Measurements from ENCODE around the gene GNG4. TPM values are rescaled to one million over a fixed set of nuclear protein-coding genes. Genes with fewer than 3 reads are reported as not detected.
"Not testable (repeated sequence)": the region's sequence is repeated elsewhere in the genome, so short reads cannot be mapped to it uniquely, and the experiment has no call there.

The GNG4 gene
- total and polyA plus RNA-seq, 2 donors: 2.3 to 3.9 TPM

GRCh38 chr1:235625831-235626230 lies 23.8 kb downstream of the GNG4 start:
- no peaks in the 10 kb centered on the region for H3K4me1 ChIP-seq (ENCODE audit: insufficient read depth)
- DNase-seq (ENCODE audit: extremely low spot score): no peak
- H3K27ac ChIP-seq (ENCODE audit: low read depth): no peak overlapping the region
- H3K4me3 ChIP-seq (ENCODE audit: low read depth, low read length): no peak overlapping the region
- no peaks in the 10 kb centered on the region for H3K36me3 ChIP-seq (ENCODE audit: insufficient read depth)
- WGBS: 90% methylated on average over 4 of the region's 4 CpGs

DNA sequence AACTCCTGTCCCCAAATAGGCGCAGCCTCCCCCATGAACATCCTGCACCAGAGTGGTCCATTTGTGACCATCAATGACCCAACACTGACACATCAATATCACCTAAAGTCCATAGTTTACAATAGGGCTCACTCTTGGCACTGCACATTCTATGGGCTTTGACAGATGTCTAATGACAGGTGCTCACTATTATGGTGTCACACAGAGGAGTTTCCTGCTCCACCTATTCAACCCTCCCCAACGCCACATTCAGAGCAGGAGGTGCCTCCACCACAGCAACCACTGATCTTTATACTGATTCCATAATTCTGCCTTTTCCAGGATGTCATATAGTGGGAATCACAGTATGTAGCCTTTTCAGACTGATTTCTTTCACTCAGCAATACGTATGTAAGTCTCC lies 24.2 kb downstream of the GNG4 start:
- Histone ChIP-seq H3K4me3 (ENCODE audit: low read depth, low read length) (no peak overlapping the region), H3K4me1 (ENCODE audit: insufficient read depth) (no peaks in the 10 kb centered on the region), H3K27ac (ENCODE audit: low read depth) (no peak overlapping the region), H3K36me3 (ENCODE audit: insufficient read depth) (no peaks in the 10 kb centered on the region)
- DNase-seq (ENCODE audit: extremely low spot score): no peak
- 92% methylated on average over 3 of the region's 3 CpGs for WGBS

GRCh38 chr1:235624721-235625333 lies 24.8 kb downstream of the GNG4 start:
- no peak overlapping the region for H3K4me3 ChIP-seq (ENCODE audit: low read depth, low read length)
- no peak for DNase-seq (ENCODE audit: extremely low spot score)
- no peak overlapping the region for H3K27ac ChIP-seq (ENCODE audit: low read depth)
- no peaks in the 10 kb centered on the region for H3K36me3 ChIP-seq (ENCODE audit: insufficient read depth)
- 43% methylated on average over 8 of the region's 8 CpGs for WGBS
- H3K4me1 ChIP-seq (ENCODE audit: insufficient read depth): no peaks in the 10 kb centered on the region

GRCh38 chr1:235622936-235623779 lies 26.4 kb downstream of the GNG4 start:
- DNase-seq (ENCODE audit: extremely low spot score): no peak
- WGBS: 76% methylated on average over 18 of the region's 18 CpGs
- H3K4me1 ChIP-seq (ENCODE audit: insufficient read depth): no peaks in the 10 kb centered on the region

DNA sequence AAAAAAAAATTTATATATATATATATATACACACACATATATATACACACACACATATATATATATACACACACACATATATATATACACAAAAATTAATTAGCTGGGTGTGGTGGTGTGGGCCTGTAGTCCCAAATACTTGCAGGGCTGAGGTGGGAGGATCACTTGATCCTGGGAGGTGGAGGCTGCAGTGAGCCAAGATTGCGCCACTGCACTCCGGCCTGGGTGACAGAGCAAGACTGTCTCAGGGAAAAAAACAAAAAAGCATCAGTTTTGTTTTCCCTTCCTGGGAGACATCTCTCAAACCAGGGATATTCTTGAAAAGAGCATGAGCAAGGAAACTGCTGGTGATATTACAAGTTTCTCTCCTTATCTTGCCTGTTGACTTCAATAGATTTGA lies 30.4 kb downstream of the GNG4 start:
- WGBS: 77% methylated on average over 2 of the region's 2 CpGs
- DNase-seq (ENCODE audit: extremely low spot score); H3K36me3 ChIP-seq (ENCODE audit: insufficient read depth); H3K4me1 ChIP-seq (ENCODE audit: insufficient read depth); H3K27ac ChIP-seq (ENCODE audit: low read depth); H3K4me3 ChIP-seq (ENCODE audit: low read depth, low read length): not testable (repeated sequence)

More at GRCh38 chr1:235622936-235623779, 26.4 kb downstream of the GNG4 start:
- H3K4me3 ChIP-seq (ENCODE audit: low read depth, low read length): no peak overlapping the region
- no peaks in the 10 kb centered on the region for H3K36me3 ChIP-seq (ENCODE audit: insufficient read depth)
- H3K27ac ChIP-seq (ENCODE audit: low read depth): no peak overlapping the region

DNA sequence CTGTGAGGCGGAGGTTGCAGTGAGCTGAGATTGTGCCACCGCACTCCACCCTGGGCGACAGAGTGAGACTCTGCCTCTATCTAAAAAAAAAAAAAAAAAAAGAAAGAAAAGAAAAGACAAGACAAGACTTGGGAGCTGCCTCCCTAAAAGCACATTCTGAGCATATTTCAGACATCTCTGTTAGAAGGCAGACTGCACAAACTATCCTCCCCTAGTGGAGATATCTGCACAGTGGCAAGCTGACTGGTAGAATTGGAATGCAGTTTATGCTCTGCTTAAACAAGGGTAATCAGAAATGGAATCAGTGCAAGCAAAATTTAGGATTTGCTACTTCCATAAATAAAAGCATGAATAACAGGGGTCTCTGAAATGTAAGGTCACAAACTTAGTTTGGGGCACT lies 31.8 kb downstream of the GNG4 start:
- Histone ChIP-seq H3K36me3 (ENCODE audit: insufficient read depth) (no peaks in the 10 kb centered on the region), H3K27ac (ENCODE audit: low read depth) (no peak overlapping the region), H3K4me1 (ENCODE audit: insufficient read depth) (no peaks in the 10 kb centered on the region), H3K4me3 (ENCODE audit: low read depth, low read length) (no peak overlapping the region)
- WGBS: 83% methylated on average over 3 of the region's 3 CpGs
- no peak for DNase-seq (ENCODE audit: extremely low spot score)

DNA sequence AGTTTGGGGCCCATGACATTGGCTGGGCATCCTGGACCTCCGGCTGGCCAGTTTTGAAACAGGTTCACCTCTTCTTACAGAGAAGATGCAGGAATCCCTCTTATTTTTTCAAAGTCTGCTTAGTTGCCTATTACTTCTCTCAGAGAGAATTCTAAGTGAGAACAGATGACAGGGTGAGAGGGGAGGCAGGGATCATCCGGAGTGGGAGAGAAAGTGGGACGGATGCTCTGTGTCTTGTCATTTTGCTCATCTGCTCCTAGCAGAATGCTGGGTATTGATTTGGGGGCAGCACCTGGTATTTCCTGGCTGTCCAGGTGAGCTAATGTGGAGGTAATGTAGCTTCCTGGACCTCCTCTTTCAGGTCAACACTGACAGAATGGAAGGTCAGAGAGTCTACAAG lies 32.4 kb downstream of the GNG4 start:
- DNase-seq (ENCODE audit: extremely low spot score): no peak
- Histone ChIP-seq H3K4me3 (ENCODE audit: low read depth, low read length) (no peak overlapping the region), H3K36me3 (ENCODE audit: insufficient read depth) (no peaks in the 10 kb centered on the region), H3K4me1 (ENCODE audit: insufficient read depth) (no peaks in the 10 kb centered on the region), H3K27ac (ENCODE audit: low read depth) (no peak overlapping the region)
- WGBS: 83% methylated on average over 3 of the region's 3 CpGs

DNA sequence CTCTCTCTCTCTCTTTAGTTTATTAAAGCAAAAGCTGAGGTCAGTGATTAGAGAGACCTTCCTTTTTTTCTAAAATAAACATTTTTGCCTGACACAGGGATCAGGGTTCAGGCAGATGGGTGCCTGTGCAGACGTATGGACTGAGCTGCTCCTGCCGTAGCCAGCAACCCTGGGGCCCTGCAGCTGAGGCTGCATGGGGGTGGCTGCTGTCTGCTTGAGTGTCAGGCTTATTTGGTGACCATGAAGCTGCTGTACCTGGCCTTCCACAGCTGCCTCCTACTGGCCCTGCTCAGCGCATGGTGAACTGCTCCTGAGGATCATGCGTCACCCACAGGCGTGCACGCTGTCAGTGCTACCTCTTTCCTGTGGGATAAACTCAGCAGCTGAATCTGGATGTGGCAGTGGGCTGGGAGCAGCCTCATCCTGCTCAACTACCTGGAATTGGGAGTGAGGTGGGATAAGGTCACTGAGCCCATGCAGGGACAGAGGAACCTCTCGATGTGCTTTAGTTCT lies 35.1 kb downstream of the GNG4 start:
- WGBS: 84% methylated on average over 7 of the region's 7 CpGs

DNA sequence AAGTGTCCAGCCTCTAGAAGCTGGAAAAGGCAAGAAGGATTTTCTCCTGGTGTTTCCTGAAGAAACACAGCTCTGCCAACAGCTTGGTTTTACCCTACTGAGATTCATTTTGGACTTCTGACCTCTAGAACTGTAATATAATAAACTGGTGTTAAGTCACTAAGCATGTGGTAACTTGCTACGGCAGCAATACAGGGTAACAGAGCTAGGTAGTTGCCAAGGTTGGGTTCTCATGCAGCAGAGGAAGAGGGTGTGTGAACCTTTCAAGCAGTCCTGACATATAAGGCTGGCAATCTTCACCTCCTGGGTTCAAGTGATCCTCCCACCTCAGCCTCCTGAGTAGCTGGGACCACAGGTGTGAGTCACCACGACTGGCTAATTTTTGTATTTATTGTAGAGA lies 36.0 kb downstream of the GNG4 start:
- Histone ChIP-seq H3K27ac (ENCODE audit: low read depth) (no peak overlapping the region), H3K4me1 (ENCODE audit: insufficient read depth) (no peaks in the 10 kb centered on the region), H3K36me3 (ENCODE audit: insufficient read depth) (no peaks in the 10 kb centered on the region), H3K4me3 (ENCODE audit: low read depth, low read length) (no peak overlapping the region)
- WGBS: 68% methylated on average over 2 of the region's 2 CpGs
- DNase-seq (ENCODE audit: extremely low spot score): no peak

More for the DNA sequence above, 35.1 kb downstream of the GNG4 start:
- no peak for DNase-seq (ENCODE audit: extremely low spot score)
- Histone ChIP-seq H3K27ac (ENCODE audit: low read depth) (no peak overlapping the region), H3K4me1 (ENCODE audit: insufficient read depth) (no peaks in the 10 kb centered on the region), H3K4me3 (ENCODE audit: low read depth, low read length) (no peak overlapping the region), H3K36me3 (ENCODE audit: insufficient read depth) (no peaks in the 10 kb centered on the region)

- H3K4me1 ChIP-seq (ENCODE audit: insufficient read depth): no peaks in the 10 kb centered on the region
- H3K36me3 ChIP-seq (ENCODE audit: insufficient read depth): no peaks in the 10 kb centered on the region
- 73% methylated on average over 3 of the region's 3 CpGs for WGBS
- no peak overlapping the region for H3K27ac ChIP-seq (ENCODE audit: low read depth)
- no peak overlapping the region for H3K4me3 ChIP-seq (ENCODE audit: low read depth, low read length)
- DNase-seq (ENCODE audit: extremely low spot score): no peak
Measured at GRCh38 chr1:235612761-235613160, 36.8 kb downstream of the GNG4 start.

DNA sequence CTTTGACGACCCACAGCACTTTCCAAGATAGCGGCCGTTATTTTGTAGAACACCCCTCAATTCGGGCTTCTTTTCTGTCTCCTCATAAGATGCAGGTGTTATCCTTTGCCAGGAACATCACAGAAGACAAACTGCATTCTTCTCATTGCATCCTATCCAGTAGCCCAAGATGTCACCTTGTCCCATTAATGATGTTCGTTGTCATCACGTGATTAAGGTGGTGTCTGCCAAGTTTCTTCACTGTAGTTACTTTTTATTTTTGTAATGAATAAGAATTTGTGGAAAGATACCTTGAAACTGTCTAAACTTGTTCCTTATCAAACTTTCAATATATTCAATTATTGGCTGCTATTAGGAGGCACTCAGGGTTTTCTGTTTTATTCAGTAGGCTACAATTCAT lies 39.4 kb downstream of the GNG4 start:
- Histone ChIP-seq H3K4me3 (ENCODE audit: low read depth, low read length) (no peak overlapping the region), H3K27ac (ENCODE audit: low read depth) (no peak overlapping the region), H3K4me1 (ENCODE audit: insufficient read depth) (no peaks in the 10 kb centered on the region), H3K36me3 (ENCODE audit: insufficient read depth) (no peaks in the 10 kb centered on the region)
- 85% methylated on average over 6 of the region's 6 CpGs for WGBS
- DNase-seq (ENCODE audit: extremely low spot score): no peak

DNA sequence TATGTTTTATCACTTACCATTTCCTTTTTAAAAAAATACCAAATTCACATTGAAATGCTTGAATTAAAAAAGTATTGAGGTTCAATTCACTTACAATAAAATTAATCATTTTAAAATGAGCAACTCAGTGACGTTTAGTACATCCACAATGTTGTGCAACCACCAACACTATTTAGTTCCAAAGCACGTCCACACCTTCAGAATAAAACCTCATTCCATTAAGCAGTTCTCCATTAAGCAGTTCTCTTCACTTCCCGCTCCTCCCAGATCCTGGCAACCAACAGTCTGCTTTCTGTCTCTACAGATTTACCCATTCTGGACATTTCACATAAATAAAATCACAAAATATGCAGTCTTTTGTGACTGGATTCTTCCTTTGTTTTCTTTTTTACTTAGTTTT lies 41.3 kb downstream of the GNG4 start:
- Histone ChIP-seq H3K36me3 (ENCODE audit: insufficient read depth) (no peaks in the 10 kb centered on the region), H3K27ac (ENCODE audit: low read depth) (no peak overlapping the region), H3K4me3 (ENCODE audit: low read depth, low read length) (no peak overlapping the region), H3K4me1 (ENCODE audit: insufficient read depth) (no peaks in the 10 kb centered on the region)
- DNase-seq (ENCODE audit: extremely low spot score): no peak
- 54% methylated on average over 3 of the region's 3 CpGs for WGBS

GRCh38 chr1:235607284-235607683 lies 42.3 kb downstream of the GNG4 start:
- no peaks in the 10 kb centered on the region for H3K36me3 ChIP-seq (ENCODE audit: insufficient read depth)
- H3K4me3 ChIP-seq (ENCODE audit: low read depth, low read length): no peak overlapping the region
- 93% methylated on average over 11 of the region's 11 CpGs for WGBS

DNA sequence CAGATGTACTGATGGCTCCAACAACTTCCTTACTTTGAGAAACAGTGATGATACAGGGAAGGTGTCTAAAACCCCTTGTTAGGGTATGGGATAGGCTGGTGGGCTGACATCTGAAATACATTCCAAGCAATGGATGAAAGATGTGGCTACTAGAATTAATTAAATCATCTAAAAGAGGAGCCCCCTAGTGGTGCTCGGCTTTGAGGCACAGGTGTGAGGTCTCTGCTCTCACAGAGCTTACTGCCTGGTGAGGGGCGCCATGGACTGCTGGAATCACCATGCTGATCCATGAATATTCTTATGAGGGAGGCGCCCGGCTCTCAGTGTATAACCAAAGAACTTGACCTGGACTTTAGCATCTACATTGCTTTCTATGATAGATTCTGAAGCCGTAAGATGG lies 48.5 kb downstream of the GNG4 start:
- Histone ChIP-seq H3K4me1 (ENCODE audit: insufficient read depth) (no peaks in the 10 kb centered on the region), H3K4me3 (ENCODE audit: low read depth, low read length) (no peak overlapping the region), H3K27ac (ENCODE audit: low read depth) (no peak overlapping the region), H3K36me3 (ENCODE audit: insufficient read depth) (no peaks in the 10 kb centered on the region)
- DNase-seq (ENCODE audit: extremely low spot score): no peak
- 86% methylated on average over 5 of the region's 5 CpGs for WGBS

More at GRCh38 chr1:235607284-235607683, 42.3 kb downstream of the GNG4 start:
- Histone ChIP-seq H3K4me1 (ENCODE audit: insufficient read depth) (no peaks in the 10 kb centered on the region), H3K27ac (ENCODE audit: low read depth) (no peak overlapping the region)
- no peak for DNase-seq (ENCODE audit: extremely low spot score)
